ENCODE results near the gene SYNJ2. TPM values are rescaled to one million over a fixed set of nuclear protein-coding genes. Genes with fewer than 3 reads are reported as not detected.
A peak's percentile ranks its signal among the peaks of the same experiment; 100 is the strongest.

SYNJ2 gene
- total RNA-seq, 1 donor from 2014 or later = 6.5 TPM

DNA sequence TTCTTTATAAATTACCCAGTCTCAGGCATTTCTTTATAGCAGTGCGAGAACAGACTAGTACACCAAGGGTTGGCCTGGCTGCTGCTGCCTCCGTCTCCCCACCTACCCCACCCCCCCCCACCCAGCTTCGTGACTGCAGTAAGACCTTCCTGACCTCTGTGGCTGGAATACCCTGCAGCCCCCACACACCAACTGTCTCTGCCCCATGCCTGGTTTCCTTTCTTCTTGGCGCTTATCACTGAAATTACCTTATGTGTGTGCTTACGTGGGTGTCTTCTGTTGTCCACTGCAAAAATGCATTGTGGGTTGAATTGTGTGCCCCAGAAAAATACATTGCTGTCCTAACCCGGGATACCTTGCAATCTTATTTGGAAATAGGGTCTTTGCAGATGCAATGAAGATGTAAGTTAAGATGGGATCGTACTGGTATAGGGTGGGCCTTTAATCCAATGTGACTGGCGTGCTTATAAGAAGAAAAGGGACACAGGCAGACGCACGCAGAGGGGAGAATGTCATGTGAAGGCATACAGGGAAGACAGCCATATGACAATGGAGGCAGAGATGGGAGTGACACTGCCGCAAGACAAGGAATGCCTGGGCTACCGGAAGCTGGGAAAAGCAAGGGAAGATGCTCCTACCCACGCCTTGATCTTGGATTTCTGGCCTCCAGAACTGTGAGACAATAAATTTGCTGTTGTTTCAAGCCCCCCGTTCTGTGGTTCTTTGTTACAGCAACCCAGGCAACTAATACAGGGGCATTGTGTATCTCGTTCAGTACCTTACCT is 15.4 kb downstream of the SYNJ2 start:
- FAIRE-seq (no peak), DNase-seq (ENCODE audit: low spot score in 2 of 2) (no peak)

DNA sequence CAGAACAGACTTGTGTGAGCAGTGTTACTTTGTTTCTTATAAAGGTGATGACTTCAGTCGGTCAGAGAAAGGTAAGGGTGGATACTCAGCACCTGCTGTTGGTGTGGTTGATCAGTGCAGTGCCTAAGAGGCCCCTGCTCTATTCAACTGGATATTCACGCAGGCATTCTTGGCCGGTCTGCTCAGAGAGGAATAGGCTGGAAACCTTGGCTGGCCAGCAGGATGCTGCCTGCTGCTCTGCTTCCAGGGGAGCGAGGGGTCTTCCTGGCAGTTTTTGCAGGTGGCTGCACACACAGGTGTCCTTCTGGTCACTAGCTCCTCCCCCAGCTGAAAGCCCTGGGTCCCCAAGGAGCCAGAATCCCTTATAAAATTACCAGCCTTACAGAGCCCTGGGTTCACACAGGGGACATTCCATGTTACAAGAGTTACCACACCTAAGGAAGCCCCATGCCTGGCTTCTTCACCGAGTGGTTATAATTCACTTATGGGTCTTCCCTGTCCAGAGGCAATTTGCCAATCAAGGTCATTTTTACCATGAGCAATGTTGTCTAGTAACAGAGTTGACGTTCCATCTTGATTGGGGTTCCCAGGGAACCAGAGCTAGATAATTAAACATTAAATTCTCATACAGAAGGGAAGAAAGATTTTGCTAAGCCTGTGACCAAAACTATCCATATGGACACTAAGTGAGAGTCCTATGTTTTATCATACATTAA is 16.4 kb downstream of the SYNJ2 start:
- no peak for FAIRE-seq
- no peak for DNase-seq (ENCODE audit: low spot score in 2 of 2)

DNA sequence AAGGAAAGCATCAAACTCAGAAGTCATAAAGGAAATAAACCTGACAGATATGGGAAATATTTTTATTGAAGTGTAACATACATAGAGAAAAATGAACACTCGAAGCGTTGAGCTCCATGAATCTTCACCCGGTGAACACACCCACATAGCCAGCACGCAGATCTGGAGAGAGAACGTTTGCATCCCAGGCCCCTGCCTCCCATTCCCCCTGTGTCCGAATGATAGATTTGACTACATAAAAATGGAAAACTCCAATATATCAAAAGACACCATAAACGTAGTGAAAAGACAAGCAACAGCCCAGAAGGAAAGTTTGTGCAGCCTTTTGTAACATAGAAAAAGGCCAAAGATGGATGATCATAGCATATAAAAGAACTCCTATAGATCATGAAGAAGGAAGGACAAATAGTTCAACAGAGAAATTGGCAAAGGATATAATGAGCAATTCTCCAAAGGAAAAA is 17.1 kb downstream of the SYNJ2 start:
- DNase-seq (ENCODE audit: low spot score in 2 of 2) (no peak), FAIRE-seq (peak; percentile 43)

DNA sequence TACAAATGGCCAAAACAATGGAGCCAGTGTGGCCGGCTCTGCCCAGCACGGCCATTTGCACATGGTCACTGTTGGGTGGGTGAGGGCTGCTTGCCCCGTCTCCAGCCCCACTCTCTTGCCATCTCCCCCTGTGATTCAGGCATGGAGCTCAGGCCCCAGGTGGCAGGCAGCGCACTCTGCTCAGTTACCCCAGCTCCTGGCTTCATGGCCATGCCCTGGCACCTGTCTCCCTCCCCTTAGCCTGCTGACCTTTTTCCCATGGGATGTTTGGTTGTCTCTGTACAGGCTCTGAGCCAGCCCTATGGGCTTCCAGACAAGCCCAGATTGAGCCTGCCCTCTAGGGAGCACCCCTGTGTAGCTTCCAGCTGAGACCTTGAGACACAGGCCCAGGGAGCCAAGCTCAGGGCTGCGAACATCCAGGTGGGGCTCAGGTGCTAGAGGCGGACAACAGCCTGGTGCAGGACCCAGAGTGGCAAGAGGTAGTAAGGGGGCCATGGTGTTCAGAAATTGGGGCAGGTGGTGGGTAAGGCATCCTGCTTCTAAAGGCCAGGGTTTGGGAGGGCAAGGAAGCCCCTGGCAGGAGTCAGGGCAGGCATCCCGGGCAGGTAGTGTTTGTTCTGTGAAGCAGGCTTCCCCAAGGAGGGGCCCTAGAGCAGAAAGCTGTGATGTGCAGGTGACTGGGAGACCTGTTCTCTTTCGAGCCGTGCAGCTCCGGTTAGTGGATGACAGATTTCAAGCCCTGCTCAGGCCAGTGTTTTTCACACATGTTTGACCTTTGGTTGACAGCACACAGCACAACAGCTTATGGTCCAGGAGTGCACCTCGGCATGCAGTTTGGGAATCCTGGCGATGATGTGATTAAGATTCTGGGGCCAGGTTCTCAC is 17.7 kb downstream of the SYNJ2 start:
- FAIRE-seq (no peak), DNase-seq (ENCODE audit: low spot score in 2 of 2) (no peak)

DNA sequence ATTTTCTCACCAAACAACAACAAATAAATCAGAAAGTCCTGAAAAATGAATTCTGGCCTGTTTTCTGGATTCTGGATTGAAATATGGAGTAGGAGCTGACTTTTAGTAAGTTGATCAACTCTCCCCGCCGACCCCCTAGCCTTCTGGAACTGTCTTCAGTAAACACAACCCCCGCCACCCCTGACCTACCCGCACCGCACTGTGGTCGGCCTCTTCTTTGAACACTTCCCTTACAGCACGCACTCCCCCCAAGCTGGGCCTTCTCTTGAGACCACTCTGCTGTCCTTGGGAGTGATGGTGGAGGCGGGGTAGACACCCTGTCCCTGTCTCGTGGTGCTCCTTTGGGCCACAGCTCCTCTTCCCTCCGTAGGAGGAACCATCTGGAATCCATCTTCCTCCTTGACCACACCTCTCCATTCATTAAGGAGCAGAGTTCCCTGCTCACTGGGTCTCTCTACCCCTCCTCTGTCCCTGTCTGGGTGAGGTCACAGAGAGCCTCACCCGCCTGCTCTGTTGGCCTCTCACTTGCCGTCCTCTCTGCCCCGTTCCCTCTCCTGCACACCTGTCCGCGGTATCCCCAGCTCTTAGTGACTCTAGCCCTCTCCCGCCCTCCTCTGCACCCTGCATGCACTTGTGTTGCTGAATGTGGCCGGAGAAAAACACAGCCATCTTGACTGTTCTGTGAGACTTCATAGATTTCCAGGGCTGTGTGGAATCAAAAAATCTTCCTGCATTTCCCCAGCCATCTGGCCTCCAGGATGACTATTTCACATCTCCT is 19.1 kb downstream of the SYNJ2 start:
- no peak for DNase-seq (ENCODE audit: low spot score in 2 of 2)
- no peak for FAIRE-seq

DNA sequence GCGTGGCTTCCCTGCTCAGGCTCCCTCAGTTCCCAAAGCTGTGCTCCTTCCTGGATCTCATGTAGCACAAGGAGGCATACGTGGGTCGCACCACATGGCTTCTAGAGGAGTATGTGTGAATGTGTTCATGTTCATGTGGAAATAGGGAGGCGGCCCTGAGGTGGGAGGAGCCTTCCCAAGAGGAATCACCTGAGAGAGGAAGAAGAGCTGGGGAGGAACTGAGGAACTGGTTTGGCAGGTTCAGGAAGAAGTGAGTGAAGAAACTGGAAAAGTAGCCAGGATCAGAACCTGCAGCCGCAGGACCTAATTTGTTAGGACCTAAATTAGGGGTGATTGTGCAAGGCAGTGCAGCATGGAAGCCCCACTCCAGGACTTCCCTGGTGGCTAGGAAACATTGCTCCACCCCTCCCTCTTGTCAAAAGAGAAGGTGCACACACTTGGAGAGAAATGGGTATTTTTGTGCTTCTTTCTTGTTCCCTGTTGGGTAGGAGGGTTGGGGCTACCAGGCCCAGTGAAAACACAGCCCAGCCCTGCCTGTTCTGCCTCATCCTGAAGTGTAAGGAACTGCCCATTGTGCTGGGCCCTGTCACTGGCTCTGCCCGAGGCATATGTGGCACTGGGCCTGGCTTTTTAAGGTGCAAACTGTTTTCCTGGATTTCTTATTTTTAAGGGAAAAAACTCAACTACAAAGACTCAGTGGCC is 20.7 kb downstream of the SYNJ2 start:
- FAIRE-seq = no peak
- DNase-seq (ENCODE audit: low spot score in 2 of 2) = no peak

DNA sequence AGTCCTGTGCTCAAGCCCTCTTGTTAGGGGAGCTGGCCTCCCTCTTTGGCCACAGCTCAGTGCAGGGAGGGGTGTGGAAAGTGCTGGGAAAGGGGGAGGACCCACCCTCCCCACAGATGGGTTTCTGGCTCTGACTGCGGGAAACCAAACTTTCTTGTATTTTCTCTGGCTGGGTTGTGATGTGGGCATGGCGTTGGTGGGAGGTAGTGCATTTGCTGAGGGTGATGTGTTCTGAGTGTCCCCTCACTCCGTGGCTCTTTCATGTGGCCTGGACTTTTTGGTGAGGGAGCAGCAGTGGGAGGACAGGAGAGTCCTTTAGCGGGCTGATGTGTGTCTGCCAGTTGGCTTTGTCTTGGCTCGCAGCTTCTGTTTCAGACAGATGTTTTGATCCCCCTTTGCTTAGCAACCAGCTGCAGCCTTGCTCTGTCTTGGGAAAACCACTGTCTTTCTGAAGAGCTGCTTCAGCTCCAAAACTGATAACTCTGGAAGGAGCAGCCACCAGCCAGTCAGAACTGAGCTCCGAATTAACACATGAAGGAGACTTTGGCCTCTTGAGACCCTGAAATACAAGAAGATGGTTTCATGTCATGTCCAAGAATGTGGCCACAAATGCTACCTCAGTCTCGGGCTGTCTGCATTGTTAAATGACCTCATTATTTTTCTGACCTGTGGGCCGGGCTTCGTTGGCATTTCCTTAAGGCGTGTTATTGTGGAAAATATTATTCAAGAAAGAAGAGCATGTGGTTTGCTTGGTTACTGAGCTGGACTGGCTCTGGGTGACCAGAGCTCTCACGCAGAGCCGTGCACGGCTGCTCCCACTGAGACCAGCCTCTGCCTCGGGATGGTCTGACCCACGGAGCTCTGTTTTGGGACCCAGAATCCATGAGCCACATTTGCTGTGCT is 21.5 kb downstream of the SYNJ2 start:
- DNase-seq (ENCODE audit: low spot score in 2 of 2) (no peak), FAIRE-seq (no peak)

DNA sequence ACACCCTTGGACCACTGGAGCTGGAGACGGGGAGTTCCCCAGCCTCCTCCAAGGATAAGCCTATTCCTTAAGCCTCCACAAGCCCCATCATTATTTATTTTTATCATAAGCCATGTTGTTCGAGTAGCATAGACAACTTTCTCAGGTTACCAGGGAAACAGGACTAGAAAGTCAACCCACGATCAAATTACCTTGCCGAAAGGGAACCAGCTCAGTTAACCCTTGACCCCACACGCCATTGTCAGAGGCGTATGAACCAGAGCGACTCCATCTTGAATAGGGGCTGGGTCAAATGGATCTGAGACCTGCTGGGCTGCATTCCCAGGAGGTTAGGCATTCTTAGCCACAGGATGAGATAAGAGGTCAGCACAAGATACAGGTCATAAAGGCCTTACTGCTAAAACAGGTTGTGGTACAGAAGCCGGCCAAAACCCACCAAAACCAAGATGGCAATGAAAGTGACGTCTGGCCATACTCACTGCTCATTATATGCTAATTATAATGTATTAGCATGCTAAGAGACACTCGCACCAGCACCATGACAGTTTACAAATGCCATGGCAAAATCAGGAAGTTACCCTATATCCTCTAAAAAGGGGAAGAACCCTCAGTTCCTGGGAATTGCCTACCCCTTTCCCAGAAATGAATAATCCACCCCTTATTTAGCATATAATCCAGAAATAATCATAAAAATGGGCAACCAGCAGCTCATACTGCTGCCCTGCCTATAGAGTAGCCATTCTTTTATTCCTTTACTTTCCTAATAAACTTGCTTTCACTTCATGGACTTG is 22.4 kb downstream of the SYNJ2 start:
- DNase-seq (ENCODE audit: low spot score in 2 of 2) (no peak), FAIRE-seq (no peak)

DNA sequence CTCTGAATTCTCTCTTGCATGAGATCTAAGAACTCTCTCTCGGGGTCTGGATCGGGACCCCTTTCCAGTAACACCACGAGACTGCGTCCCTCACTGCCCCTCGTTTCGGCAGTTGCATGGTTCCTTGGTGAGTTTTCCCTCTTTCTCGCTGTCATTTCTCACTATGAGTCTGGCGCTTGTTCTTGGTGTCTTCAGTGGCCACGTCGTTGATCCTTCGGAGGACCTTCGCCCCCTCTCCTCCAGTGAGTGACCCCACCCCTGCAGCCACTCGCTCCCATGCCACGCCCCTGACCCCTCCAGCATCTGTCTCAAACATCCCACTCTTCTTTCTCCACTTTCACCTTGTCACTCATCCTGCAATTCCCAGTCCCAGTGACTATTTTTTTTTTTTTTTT is 23.0 kb downstream of the SYNJ2 start:
- FAIRE-seq (no peak), DNase-seq (ENCODE audit: low spot score in 2 of 2) (no peak)

DNA sequence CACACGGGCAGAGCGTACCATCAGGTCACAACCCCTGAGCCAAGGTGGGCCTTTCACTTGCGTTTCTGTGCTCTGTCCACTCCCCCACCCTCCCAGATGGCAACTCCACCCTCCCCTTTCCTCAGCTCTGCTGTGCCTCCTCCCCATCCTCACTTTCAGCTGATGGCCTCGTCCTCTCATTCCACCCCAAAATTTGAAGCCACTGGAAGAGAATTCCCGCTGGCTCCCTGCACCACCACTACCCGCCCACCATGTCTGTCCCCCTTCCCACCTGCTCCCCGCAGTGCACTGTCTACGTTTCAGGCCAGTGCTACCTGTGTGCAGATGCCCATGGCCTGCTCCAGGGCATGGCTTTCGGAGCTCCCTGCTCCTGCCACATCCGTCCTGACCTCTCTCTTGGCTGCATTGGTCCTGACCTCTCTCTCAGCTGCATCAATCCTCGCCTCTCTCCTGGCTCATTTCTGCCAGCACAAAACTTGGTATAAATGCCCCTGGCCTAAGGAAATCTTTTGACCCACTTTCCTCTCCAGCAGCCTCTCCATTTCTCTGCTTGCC is 24.0 kb downstream of the SYNJ2 start:
- no peak for DNase-seq (ENCODE audit: low spot score in 2 of 2)
- FAIRE-seq = no peak

DNA sequence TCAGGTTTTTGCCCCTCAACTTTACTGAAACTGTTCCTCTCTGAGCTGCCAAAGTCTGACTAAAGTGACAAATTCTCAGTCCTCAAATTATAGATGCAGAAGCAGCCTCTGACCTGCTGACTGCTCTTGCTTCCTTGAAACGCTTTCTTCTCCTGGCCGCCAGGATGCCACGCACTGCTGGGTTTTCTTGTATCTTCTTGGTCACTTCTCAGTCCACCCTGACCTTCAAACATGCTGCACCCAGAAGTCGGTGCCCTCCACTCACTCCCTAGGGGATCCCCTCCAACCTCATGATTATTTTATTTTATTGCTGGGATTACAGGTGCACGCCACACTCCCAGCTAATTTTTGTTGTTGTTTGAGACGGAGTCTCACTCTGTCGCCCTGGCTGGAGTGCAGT is 24.7 kb downstream of the SYNJ2 start:
- DNase-seq (ENCODE audit: low spot score in 2 of 2) (no peak), FAIRE-seq (no peak)

DNA sequence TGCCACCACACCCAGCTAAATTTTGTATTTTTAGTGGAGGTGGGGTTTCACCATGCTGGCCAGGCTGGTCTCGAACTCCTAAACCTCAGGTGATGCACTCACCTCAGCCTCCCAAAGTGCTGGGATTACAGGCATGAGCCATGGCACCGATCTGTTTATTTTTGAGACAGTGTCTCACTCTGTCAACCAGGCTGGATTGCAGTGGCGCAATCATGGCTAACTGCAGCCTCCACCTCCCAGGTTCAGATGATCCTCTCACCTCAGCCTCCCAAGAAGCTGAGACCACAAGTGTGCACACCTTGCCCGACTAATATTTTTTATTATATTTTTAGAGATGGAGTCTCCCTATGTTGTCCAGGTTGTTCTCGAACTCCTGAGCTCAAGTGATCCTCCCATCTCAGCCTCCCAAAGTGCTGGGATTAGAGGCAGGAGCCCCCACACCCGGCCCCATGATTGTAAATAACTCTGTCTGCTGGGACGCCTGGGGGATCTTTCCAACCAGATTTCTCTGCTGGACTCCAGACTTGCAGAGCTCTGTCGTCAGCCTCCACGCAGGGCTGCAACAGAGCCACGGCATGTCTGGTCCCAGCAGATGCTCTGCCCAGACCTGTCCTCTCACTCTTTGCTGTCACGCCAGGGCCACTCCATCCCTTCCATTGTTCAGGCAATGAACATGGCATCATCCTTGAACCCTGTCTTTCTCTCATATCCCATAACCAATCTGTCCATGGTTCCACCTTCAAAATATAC is 25.3 kb downstream of the SYNJ2 start:
- DNase-seq (ENCODE audit: low spot score in 2 of 2) (no peak), FAIRE-seq (no peak)

DNA sequence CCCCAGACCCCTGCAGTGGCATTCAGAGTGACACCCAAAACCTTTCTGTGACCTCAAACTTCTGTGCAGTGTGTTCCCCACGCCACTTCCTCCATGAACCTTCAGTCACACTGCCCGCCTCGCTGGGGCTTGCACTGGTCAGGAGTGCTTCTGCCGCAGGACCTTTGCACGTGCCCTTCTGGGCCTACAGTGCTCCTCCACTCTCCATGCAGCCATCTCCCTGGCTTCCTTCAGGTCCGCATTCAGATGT is 27.1 kb downstream of the SYNJ2 start:
- FAIRE-seq (no peak), DNase-seq (ENCODE audit: low spot score in 2 of 2) (no peak)

DNA sequence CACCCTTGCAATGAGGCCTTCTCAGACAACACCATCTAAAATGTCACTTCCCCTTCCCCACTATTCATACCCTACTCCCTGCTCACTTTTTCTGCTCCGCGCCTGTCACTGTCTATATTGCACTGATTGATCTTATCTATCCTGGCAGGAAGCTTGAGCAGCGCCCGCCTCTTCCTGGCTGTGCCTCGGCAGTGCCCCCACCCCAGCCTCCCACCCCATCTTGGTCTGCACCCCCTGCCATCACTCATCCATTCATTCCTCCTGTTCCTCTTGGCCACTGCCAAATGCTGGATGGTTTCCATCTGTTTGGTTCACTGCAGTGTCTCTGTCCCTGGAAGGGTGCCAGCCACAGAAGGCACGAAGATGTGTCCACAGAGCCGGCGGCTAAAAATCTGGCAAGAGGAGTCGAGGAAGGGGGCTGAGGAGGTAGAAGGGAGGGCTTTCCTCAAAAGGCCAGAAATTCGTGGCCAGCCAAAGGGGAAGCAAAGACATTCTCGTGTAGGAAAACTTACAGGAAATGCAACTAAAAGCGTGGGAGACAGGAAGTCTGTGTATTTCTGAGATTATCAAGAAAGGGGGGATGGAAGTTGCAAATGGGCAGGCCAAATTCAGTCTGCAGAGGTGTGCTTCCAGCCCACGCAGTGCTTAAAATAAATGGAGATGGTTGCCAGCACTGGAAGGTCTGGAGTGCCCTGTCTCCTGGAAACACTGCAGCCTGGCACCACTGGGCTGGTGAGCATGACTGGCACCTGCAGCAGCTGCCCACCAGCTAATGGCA is 27.6 kb downstream of the SYNJ2 start:
- DNase-seq (ENCODE audit: low spot score in 2 of 2) (no peak), FAIRE-seq (no peak)

DNA sequence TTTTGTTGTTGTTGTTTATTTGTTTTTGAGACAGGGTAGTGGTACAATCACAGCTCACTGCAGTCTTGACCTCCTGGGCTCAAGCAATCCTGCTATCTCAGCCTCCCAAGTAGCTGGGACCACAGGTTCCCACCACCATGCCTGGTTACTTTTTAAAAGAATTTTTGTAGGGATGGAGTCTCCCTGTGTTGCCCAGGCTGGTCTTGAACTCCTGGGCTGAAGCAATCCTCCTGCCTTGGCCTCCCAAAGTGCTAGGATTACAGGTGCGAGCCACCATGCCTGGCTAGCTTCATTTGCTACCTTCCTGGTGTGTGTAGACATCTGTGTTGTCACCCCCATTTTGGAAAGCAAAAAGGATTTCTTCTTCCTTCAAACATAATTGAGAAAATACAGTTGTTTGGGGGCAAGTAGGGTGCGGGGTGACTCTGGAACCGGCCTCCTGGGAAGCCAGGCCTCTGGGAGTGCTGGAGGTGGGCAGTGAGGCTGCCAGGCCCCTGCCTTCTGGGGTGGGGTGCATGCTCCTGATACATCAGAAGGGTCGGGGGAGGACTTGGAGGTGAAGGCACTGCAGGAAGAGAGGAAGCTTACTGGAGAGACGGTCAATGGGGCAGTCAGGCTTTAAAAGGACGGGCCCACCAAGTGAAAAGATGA is 28.4 kb downstream of the SYNJ2 start:
- DNase-seq (ENCODE audit: low spot score in 2 of 2) = no peak
- no peak for FAIRE-seq

Measured in frontal cortex (tissue), 4 donors.